ENCODE measurements around the gene GON4L.
"Not testable (repeated sequence)": the region's sequence is repeated elsewhere in the genome, so short reads cannot be mapped to it uniquely, and the experiment has no call there.

GON4L gene

DNA sequence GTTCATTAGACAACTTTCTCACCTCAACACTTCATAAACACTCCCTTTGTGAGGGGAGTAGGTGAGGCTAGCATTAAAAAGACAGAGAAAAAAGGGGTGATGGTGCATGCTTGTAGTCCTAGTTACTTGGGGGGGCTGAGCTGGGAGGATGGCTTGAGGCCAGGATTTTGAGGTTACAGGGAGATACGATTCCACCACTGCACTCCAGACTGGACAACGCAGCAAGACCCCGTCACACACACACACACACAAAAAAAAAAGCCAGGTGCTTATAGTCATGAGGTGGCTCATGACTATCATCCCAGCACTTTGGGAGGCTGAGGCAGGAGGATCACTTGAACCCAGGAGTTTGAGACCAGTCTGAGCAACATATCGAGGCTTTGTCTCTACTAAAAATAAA is 29.6 kb downstream of the GON4L start:
- DNase-seq = no peak

- no peak for DNase-seq
Observed at GRCh38 chr1:155816351-155816750, 40.7 kb downstream of the GON4L start.

DNA sequence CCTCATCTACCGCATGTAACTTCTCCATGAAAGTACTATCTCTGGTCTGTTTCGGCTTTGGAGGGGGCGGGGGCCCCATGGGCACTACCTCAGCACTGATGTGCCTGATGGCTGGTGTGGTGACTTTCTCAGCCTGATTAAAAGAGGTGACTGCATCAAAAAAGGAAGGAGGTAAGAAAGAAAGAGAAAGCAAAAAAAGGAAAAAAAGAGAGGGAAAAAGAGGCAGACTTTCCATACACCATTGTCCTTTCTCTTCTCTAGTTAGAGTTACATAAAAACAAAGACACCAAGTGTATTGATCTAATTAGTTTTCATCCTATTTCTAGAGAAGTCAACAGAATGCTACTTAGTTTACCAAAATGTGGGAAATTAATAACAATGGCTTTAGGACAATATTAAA is 43.3 kb downstream of the GON4L start:
- no peak for DNase-seq

DNA sequence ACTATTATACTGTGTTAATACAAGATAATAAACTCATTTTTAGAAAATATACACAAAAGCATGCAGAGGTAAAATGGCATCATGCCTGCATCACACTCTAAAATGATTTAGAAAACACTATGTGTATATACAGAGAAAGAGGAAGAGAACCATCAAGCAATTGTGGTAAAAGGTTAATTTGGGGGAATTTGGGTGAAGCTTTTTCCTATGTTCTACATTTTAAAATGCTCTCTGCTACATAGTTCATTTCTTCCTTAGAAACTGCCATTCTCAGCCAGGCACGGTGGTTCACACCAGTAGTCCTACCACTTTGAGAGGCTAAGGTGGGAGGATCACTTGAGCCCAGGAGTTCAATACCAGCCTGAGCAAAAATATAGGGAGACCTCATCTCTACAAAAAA is 44.1 kb downstream of the GON4L start:
- no peak for DNase-seq

DNA sequence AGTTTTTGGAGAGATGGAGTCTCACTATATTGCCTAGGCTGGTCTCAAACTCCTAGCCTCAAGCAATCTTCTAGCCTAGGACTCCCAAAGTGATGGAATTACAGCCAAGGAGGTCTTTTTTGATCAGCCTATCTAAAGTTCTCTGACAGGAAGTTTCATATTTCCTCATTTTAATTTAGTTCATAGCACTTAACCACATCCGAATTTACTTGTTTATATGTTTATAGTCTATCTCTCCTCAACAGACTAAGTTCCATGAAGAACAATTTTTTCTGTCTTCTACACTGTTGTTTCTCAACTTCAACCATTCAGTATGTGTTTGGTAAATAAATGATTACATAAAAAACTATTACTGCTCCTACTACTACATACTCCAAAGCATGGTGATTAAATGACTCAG is 47.9 kb downstream of the GON4L start:
- no peak for DNase-seq

DNA sequence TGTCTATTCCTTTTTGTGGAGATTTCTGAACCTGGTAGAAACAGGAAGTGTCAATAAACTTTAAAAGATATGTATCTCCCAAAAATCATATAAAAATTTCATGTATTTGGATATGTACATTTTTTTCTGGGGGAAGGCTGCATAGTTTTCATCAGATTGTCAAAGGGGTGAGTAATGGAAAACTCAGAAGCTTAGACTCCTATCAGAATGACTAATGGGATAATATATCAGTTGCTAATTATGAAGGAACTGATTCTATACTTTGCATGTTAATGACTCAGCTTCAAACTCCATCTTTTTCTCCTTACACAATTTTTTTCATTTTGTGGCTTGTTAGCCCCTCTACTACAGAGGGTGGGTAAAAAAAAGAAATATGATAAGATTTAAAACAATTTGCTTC is 55.9 kb downstream of the GON4L start:
- DNase-seq = no peak

DNA sequence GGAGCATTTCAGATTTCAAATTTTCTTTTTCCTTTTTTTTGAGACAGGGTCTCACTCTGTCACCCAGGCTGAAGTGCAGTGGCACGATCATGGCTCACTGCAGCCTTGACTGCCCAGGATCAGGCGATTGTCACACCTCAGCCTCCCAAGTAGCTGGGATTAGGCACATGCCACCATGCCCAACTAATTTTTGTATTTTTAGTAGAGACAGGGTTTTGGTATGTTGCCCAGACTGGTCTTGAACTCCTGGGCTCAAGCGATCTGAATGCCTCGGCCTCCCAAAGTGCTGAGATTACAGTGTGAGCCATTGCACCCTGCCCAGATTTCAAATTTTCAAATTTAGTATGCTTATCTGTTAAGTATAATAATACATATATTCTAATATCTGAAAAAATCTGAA is 61.4 kb downstream of the GON4L start:
- DNase-seq = not testable (repeated sequence)

DNA sequence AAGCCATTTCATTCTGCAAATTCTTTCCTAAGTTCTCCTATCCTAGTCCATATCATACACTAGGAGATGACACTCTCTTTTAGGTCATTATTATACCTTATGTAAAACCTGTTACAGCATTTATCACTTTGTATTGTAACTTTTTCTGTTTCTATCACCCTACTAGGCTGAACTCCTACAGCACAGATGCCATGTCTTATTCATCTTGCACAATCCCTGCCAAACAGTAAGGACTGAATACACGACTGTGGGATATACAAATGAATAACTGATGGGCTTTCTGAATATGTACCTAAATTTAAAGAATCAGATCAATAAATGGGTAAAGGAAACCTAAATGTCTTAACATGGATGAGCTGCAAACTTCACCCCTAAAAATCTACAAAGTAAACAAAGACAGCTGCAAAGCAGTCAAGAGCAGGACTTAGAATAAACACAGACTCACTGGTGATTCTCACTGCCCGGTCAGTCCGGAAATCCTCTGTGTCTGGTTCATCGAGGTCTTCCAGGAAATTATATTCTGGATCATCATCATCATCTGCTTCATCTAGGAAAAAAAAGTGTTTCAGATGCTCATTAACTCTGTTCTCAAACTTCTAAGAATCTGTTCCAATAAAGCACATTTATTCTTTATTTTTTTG is 62.3 kb downstream of the GON4L start:
- DNase-seq = no peak

DNA sequence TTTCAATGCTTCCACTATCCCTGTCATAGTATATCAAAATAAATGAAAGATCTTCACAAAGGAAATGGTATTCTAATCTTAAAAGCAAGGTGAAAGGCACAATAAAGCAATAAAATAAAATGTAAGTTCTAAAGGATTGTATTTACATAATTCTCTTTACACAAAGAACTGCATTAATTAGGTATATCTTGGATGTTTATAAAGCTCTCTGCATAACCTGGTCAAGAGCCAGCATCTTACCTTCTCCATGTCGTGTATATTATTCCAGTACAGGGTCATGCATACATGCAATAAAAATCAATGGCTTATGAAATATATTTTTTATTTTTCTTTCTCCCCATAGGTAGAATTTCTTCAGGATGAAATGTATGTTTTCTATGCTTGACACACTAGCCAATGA is 63.8 kb downstream of the GON4L start:
- no peak for DNase-seq

GRCh38 chr1:155777582-155777981 is 79.4 kb downstream of the GON4L start:
- no peak for DNase-seq

- DNase-seq = no peak
Observed at GRCh38 chr1:155776414-155776813, 80.6 kb downstream of the GON4L start.

DNA sequence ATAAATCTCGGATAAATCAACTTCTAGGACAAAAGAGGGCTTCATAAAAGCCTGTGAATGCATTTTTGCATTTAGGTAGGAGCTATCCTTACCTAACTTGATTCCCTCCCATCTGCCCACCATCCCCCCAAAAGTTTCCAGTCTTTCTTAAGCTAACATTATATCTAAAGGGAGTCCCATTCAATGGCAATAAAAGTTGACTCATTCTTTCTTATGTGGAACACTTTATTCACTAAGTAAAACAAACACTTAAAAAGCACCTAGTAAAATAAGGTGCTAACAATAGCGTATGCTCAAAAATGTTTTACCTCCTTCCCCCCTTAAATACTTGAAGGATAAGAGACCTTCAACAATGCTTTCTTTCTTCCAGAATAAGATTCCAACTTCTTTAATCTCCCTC is 83.8 kb downstream of the GON4L start:
- no peak for DNase-seq

- DNase-seq = no peak
Observed at GRCh38 chr1:155769257-155769656, 87.8 kb downstream of the GON4L start.

- not testable (repeated sequence) for DNase-seq
Observed at GRCh38 chr1:155767399-155767989, 89.5 kb downstream of the GON4L start.

- not testable (repeated sequence) for DNase-seq
Observed at GRCh38 chr1:155763989-155764388, 93.0 kb downstream of the GON4L start.

- DNase-seq = not testable (repeated sequence)
Observed at GRCh38 chr1:155763090-155763815, 93.8 kb downstream of the GON4L start.

- no peak for DNase-seq
Observed at GRCh38 chr1:155761736-155762405, 95.1 kb downstream of the GON4L start.

DNA sequence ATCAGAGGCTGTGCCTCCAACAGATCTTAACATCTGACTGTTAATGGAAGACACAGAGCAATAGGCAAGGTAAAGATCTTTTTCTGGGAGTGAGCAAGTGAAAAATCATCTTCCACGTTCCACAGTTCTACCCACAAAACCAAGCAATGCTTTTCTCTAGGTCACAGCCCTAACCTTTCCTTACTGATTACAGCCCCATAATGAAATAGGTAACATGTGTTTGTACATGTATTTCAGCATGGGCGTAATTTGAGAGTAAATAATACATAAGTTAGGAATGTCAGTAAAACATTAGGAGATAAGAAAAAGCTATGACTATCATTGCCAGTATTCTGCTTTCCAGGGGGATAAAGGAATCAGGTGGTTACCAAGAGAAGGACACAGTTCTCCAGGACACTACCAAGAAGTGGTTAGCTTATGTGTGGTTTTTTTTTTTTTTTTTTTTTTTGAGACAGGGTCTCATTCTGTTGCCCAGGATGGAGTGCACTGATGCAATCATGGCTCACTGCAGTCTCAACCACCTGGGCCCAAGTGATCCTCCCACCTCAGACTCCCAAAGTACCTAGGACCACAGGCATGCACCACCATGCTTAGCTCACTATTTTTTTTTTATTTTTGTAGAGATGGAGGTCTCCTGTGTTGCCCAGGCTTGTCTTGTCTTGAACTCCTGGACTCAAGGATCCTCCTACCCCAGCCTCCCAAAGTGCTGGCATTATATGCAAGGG is 96.1 kb downstream of the GON4L start:
- no peak for DNase-seq

DNA sequence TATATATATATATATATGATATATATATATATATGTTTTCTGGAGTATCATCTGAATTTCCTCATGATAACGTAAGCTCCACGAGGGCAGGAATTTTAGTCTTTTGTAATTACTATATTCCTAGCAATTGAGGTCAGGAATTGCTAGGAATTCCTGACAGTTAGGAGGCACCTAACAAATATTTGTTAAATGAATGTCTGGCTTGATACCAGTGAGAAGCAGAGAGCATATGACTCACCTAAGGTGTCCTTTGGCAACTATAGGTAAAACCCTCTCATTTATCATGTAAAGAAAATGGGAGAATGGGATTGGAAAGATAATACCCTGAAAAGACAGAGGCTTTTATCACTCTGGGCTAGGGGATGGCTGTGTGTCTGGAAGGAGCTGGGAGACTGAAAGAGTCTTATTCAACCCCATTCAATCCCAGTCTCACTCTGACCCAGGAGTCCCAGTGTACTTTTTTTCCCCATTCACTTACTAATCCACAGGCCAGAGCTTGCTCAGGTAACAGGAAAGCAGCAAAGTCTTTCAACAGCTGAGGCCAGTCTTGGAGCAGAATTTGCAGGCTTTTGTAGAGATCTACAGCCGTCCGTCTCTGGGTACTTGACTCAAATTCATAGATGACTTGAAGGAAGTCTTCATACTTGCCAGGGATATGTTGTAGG is 96.9 kb downstream of the GON4L start:
- DNase-seq = no peak

- DNase-seq = not testable (repeated sequence)
Observed at GRCh38 chr1:155759017-155759416, 98.0 kb downstream of the GON4L start.

DNA sequence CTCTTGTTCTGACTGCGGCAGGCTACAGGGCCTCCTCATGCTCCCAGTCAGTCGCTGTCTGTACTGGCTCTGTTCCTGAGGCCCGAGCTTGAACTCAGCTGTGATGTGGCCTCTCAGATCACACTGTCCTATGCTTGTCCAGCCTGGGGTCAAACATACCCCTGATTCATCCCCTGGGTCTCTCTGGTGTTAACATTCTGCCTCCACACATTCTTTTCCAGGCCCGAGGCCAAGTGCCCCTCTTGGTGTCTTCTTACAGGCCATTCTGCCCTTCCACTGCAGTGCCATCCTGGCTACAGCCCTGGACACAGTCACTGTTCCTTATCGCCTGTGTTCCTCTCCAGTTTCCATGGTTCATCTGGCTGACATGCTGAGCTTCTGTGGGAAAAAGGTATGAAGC is 108.9 kb downstream of the GON4L start:
- not testable (repeated sequence) for DNase-seq

GRCh38 chr1:155747586-155747985 is 109.4 kb downstream of the GON4L start:
- DNase-seq = not testable (repeated sequence)

Measured in activated CD4-positive, alpha-beta T cell treated with anti-CD3 and anti-CD28 coated beads for 1 hour (primary cell).